HG03175 (cell line): ENCODE measurements around the gene KCNQ2.

Experiments used
- ATAC-seq: cut with Tn5 transposase; IDR thresholded peaks from one replicate; pipeline ENCODE4 v1.9.1; 2021; ENCODE audit warnings: mild to moderate bottlenecking, moderate library complexity; ENCODE audit not compliant: unreplicated experiment

KCNQ2 gene

GRCh38 chr20:63439866-63440265 lies 32.6 kb downstream of the KCNQ2 start:
- ATAC-seq: no peak

- ATAC-seq: no peak
Observed at GRCh38 chr20:63438121-63438520, 34.3 kb downstream of the KCNQ2 start.

- ATAC-seq: no peak
Observed at GRCh38 chr20:63435552-63435951, 36.9 kb downstream of the KCNQ2 start.

GRCh38 chr20:63434599-63435378 lies 37.7 kb downstream of the KCNQ2 start:
- ATAC-seq: peak; percentile 38

GRCh38 chr20:63433756-63434531 lies 38.5 kb downstream of the KCNQ2 start:
- no peak for ATAC-seq

- no peak for ATAC-seq
Observed at GRCh38 chr20:63433351-63433750, 39.1 kb downstream of the KCNQ2 start.

GRCh38 chr20:63432577-63433325 lies 39.7 kb downstream of the KCNQ2 start:
- ATAC-seq: no peak

- ATAC-seq: no peak
Observed at GRCh38 chr20:63431944-63432343, 40.5 kb downstream of the KCNQ2 start.

GRCh38 chr20:63430891-63431290 lies 41.6 kb downstream of the KCNQ2 start:
- no peak for ATAC-seq

- ATAC-seq: no peak
Observed at GRCh38 chr20:63429992-63430391, 42.5 kb downstream of the KCNQ2 start.

GRCh38 chr20:63428906-63429575 lies 43.4 kb downstream of the KCNQ2 start:
- ATAC-seq: no peak

- ATAC-seq: no peak
Observed at GRCh38 chr20:63427724-63428330, 44.6 kb downstream of the KCNQ2 start.

GRCh38 chr20:63427206-63427605 lies 45.2 kb downstream of the KCNQ2 start:
- no peak for ATAC-seq

GRCh38 chr20:63425846-63426485 lies 46.5 kb downstream of the KCNQ2 start:
- no peak for ATAC-seq

- no peak for ATAC-seq
Observed at GRCh38 chr20:63424613-63425012, 47.8 kb downstream of the KCNQ2 start.

GRCh38 chr20:63423751-63424150 lies 48.7 kb downstream of the KCNQ2 start:
- ATAC-seq: no peak

GRCh38 chr20:63422653-63423052 lies 49.8 kb downstream of the KCNQ2 start:
- no peak for ATAC-seq

- no peak for ATAC-seq
Observed at GRCh38 chr20:63421913-63422312, 50.5 kb downstream of the KCNQ2 start.

GRCh38 chr20:63421094-63421692 lies 51.3 kb downstream of the KCNQ2 start:
- no peak for ATAC-seq
